CD8-positive, alpha-beta memory T cell (primary cell): ENCODE data around the gene HCN4. TPM values are rescaled to one million over a fixed set of nuclear protein-coding genes. Genes with fewer than 3 reads are reported as not detected.

Experiments used
- CTCF ChIA-PET: fragments of 350-600 bp; sonication (Branson Sonifier 250); formaldehyde crosslinking; loops from one replicate; lab custom pipeline; 2021; ENCODE audit warnings: antibody characterized with exemption; lab: Charles Lee
- POLR2A ChIA-PET: fragments of 350-600 bp; sonication (Branson Sonifier 250); formaldehyde crosslinking; loops from one replicate; lab custom pipeline; 2021; ENCODE audit warnings: antibody characterized with exemption; lab: Charles Lee
- DNase-seq, 5 donors: peaks; one replicate each; pipeline versions ENCODE4 v3.0.0 to v3.0.0-alpha.2; 2020 to 2022; ENCODE audit warnings: mixed read lengths in 1 of 5
- H3K27ac ChIP-seq: one replicate; pipeline ENCODE4 v1.7.0; 2013; ENCODE audit warnings: low read depth, mild to moderate bottlenecking, low read length, moderate library complexity
- H3K27me3 ChIP-seq: 2 replicates; pipeline ENCODE4 v1.7.0; 2013; ENCODE audit warnings: low read length, mild to moderate bottlenecking; ENCODE audit not compliant: insufficient read depth, poor library complexity, severe bottlenecking
- H3K36me3 ChIP-seq: 2 replicates; pipeline ENCODE4 v1.7.0; 2013; ENCODE audit warnings: mild to moderate bottlenecking, low read length, moderate library complexity; ENCODE audit not compliant: insufficient read depth
- H3K4me1 ChIP-seq: 2 replicates; pipeline ENCODE4 v1.7.0; 2013; ENCODE audit warnings: mild to moderate bottlenecking, low read length, moderate library complexity; ENCODE audit not compliant: insufficient read depth
- H3K4me3 ChIP-seq: 2 replicates; pipeline ENCODE4 v1.7.0; 2013; ENCODE audit warnings: mild to moderate bottlenecking, low read length
- H3K9me3 ChIP-seq: 2 replicates; pipeline ENCODE4 v1.7.0; 2013; ENCODE audit warnings: mild to moderate bottlenecking, low read length
- H3K27ac Mint-ChIP-seq, 8 donors: one replicate each; pipeline ENCODE4 v1.8.0; 2020 to 2021; ENCODE audit warnings: mixed read lengths in 8 of 8, mild to moderate bottlenecking in 6 of 8, inconsistent platforms in 3 of 8, moderate library complexity in 3 of 8
- H3K27me3 Mint-ChIP-seq, 2 donors: one replicate each; pipeline ENCODE4 v1.8.0; 2020 to 2021; ENCODE audit warnings: mixed read lengths in 2 of 2, mild to moderate bottlenecking in 1 of 2, moderate library complexity in 1 of 2
- H3K36me3 Mint-ChIP-seq, 3 donors: one replicate each; pipeline ENCODE4 v1.8.0; 2020 to 2021; ENCODE audit warnings: mixed read lengths in 3 of 3, inconsistent platforms in 1 of 3, mild to moderate bottlenecking in 1 of 3
- H3K4me1 Mint-ChIP-seq, 3 donors: one replicate each; pipeline ENCODE4 v1.8.0; 2020 to 2021; ENCODE audit warnings: mixed read lengths in 3 of 3, inconsistent platforms in 1 of 3, mild to moderate bottlenecking in 1 of 3
- H3K4me3 Mint-ChIP-seq, 7 donors: one replicate each; pipeline ENCODE4 v1.8.0; 2020 to 2021; ENCODE audit warnings: mixed read lengths in 7 of 7, mild to moderate bottlenecking in 6 of 7, moderate library complexity in 4 of 7, inconsistent platforms in 2 of 7
- H3K9me3 Mint-ChIP-seq, 5 donors: one replicate each; pipeline ENCODE4 v1.8.0; 2020 to 2022; ENCODE audit warnings: mixed read lengths in 5 of 5, mild to moderate bottlenecking in 3 of 5, moderate library complexity in 2 of 5, inconsistent platforms in 1 of 5
- polyA plus RNA-seq: library from polyadenylated mRNA; unstranded; fragments of 300-500 nt; fragmentation: Illumina TruSeq; gene quantifications from one replicate; pipeline ENCODE4 v1.2.3, GENCODE V29; 2021
- total RNA-seq, 2 experiments: library from RNA; stranded (reverse); gene quantifications; one replicate each; pipeline ENCODE4 v1.2.3, GENCODE V29; 2021

Gene HCN4
- total and polyA plus RNA-seq, 3 experiments from 2014 or later = 0.02 TPM; not detected in 1

GRCh38 chr15:73325191-73325861 lies 43.4 kb downstream of the HCN4 start:
- H3K36me3 Mint-ChIP-seq = no peaks in the 10 kb centered on the region
- ChIA-PET CTCF (no interaction called here), POLR2A (no interaction called here)
- no peaks in the 10 kb centered on the region for H3K4me1 ChIP-seq
- no peak for DNase-seq
- no peaks in the 10 kb centered on the region for H3K27me3 ChIP-seq
- H3K4me3 Mint-ChIP-seq = no peak overlapping the region
- no peak overlapping the region for H3K27ac ChIP-seq
- H3K36me3 ChIP-seq = no peaks in the 10 kb centered on the region
- no peaks in the 10 kb centered on the region for H3K9me3 ChIP-seq
- no peak overlapping the region for H3K4me3 ChIP-seq
- no peaks in the 10 kb centered on the region for H3K9me3 Mint-ChIP-seq
- H3K27me3 Mint-ChIP-seq = peaks cover 18 to 23% of the 10 kb centered on the region in 2 donors
- H3K27ac Mint-ChIP-seq = no peak overlapping the region
- H3K4me1 Mint-ChIP-seq = peaks cover 0 to 4% (median 4%) of the 10 kb centered on the region in 3 donors

- no peaks in the 10 kb centered on the region for H3K36me3 Mint-ChIP-seq
- peaks cover 0 to 4% (median 4%) of the 10 kb centered on the region in 3 donors for H3K4me1 Mint-ChIP-seq
- Histone ChIP-seq H3K4me3 (no peak overlapping the region), H3K4me1 (no peaks in the 10 kb centered on the region), H3K36me3 (no peaks in the 10 kb centered on the region), H3K27me3 (no peaks in the 10 kb centered on the region), H3K27ac (no peak overlapping the region), H3K9me3 (no peaks in the 10 kb centered on the region)
- no peak overlapping the region for H3K27ac Mint-ChIP-seq
- no peak for DNase-seq
- H3K9me3 Mint-ChIP-seq = no peaks in the 10 kb centered on the region
- H3K27me3 Mint-ChIP-seq = peaks cover 23% of the 10 kb centered on the region in 2 donors
- CTCF ChIA-PET = no interaction called here
- POLR2A ChIA-PET = no interaction called here
- H3K4me3 Mint-ChIP-seq = no peak overlapping the region
Observed at GRCh38 chr15:73324496-73325170, 44.1 kb downstream of the HCN4 start.

- Histone ChIP-seq H3K9me3 (no peaks in the 10 kb centered on the region), H3K27ac (no peak overlapping the region), H3K4me1 (no peaks in the 10 kb centered on the region), H3K27me3 (no peaks in the 10 kb centered on the region), H3K36me3 (no peaks in the 10 kb centered on the region), H3K4me3 (no peak overlapping the region)
- Mint-ChIP-seq H3K4me1 (peaks cover 0 to 7% (median 5%) of the 10 kb centered on the region in 3 donors), H3K27ac (no peak overlapping the region), H3K27me3 (peaks cover 24 to 27% of the 10 kb centered on the region in 2 donors), H3K36me3 (no peaks in the 10 kb centered on the region), H3K9me3 (no peaks in the 10 kb centered on the region), H3K4me3 (no peak overlapping the region)
- no peak for DNase-seq
- ChIA-PET CTCF (no interaction called here), POLR2A (no interaction called here)
Observed at GRCh38 chr15:73323956-73324355, 44.8 kb downstream of the HCN4 start.

GRCh38 chr15:73323374-73323955 lies 45.3 kb downstream of the HCN4 start:
- no peak overlapping the region for H3K27ac Mint-ChIP-seq
- no peaks in the 10 kb centered on the region for H3K9me3 Mint-ChIP-seq
- no peak overlapping the region for H3K4me3 Mint-ChIP-seq
- Histone ChIP-seq H3K9me3 (no peaks in the 10 kb centered on the region), H3K4me1 (no peaks in the 10 kb centered on the region), H3K27ac (no peak overlapping the region), H3K27me3 (no peaks in the 10 kb centered on the region), H3K4me3 (no peak overlapping the region), H3K36me3 (no peaks in the 10 kb centered on the region)
- no peaks in the 10 kb centered on the region for H3K36me3 Mint-ChIP-seq
- POLR2A ChIA-PET = no interaction called here
- H3K27me3 Mint-ChIP-seq = peaks cover 26 to 27% of the 10 kb centered on the region in 2 donors
- DNase-seq = no peak
- CTCF ChIA-PET = no interaction called here
- H3K4me1 Mint-ChIP-seq = peaks cover 0 to 7% (median 5%) of the 10 kb centered on the region in 3 donors

- Mint-ChIP-seq H3K4me1 (peaks cover 0 to 7% (median 5%) of the 10 kb centered on the region in 3 donors), H3K36me3 (no peaks in the 10 kb centered on the region), H3K27ac (no peak overlapping the region), H3K4me3 (no peak overlapping the region), H3K9me3 (no peaks in the 10 kb centered on the region), H3K27me3 (peaks cover 28% of the 10 kb centered on the region in 2 donors)
- ChIA-PET CTCF (no interaction called here), POLR2A (no interaction called here)
- Histone ChIP-seq H3K9me3 (no peaks in the 10 kb centered on the region), H3K27ac (no peak overlapping the region), H3K27me3 (no peaks in the 10 kb centered on the region), H3K36me3 (no peaks in the 10 kb centered on the region), H3K4me1 (no peaks in the 10 kb centered on the region), H3K4me3 (no peak overlapping the region)
- DNase-seq = no peak
Observed at GRCh38 chr15:73322665-73323373, 45.9 kb downstream of the HCN4 start.

- DNase-seq = no peak
- CTCF ChIA-PET = no interaction called here
- no peaks in the 10 kb centered on the region for H3K27me3 ChIP-seq
- H3K27me3 Mint-ChIP-seq = peaks cover 23 to 34% of the 10 kb centered on the region in 2 donors
- no peaks in the 10 kb centered on the region for H3K36me3 ChIP-seq
- no peaks in the 10 kb centered on the region for H3K9me3 ChIP-seq
- no peak overlapping the region for H3K4me3 Mint-ChIP-seq
- H3K27ac Mint-ChIP-seq = no peak overlapping the region
- H3K4me1 Mint-ChIP-seq = peaks cover 0 to 7% (median 5%) of the 10 kb centered on the region in 3 donors
- H3K27ac ChIP-seq = no peak overlapping the region
- H3K36me3 Mint-ChIP-seq = no peaks in the 10 kb centered on the region
- no peak overlapping the region for H3K4me3 ChIP-seq
- H3K4me1 ChIP-seq = no peaks in the 10 kb centered on the region
- H3K9me3 Mint-ChIP-seq = no peaks in the 10 kb centered on the region
- POLR2A ChIA-PET = no interaction called here
Observed at GRCh38 chr15:73321496-73322450, 47.0 kb downstream of the HCN4 start.

- Histone ChIP-seq H3K4me1 (no peaks in the 10 kb centered on the region), H3K4me3 (no peak overlapping the region), H3K36me3 (no peaks in the 10 kb centered on the region), H3K27ac (no peak overlapping the region), H3K27me3 (no peaks in the 10 kb centered on the region), H3K9me3 (no peaks in the 10 kb centered on the region)
- Mint-ChIP-seq H3K9me3 (no peaks in the 10 kb centered on the region), H3K27ac (no peak overlapping the region), H3K4me1 (peaks cover 0 to 5% (median 4%) of the 10 kb centered on the region in 3 donors), H3K36me3 (no peaks in the 10 kb centered on the region), H3K27me3 (peaks cover 23 to 34% of the 10 kb centered on the region in 2 donors), H3K4me3 (no peak overlapping the region)
- DNase-seq = no peak
- POLR2A ChIA-PET = no interaction called here
- CTCF ChIA-PET = no interaction called here
Observed at GRCh38 chr15:73320619-73321180, 48.1 kb downstream of the HCN4 start.
